ENCODE results near the gene HSPBP1. TPM values are rescaled to one million over a fixed set of nuclear protein-coding genes. Genes with fewer than 3 reads are reported as not detected.

Gene HSPBP1
- total and polyA plus RNA-seq, 2 of the 4 experiments (the other 2 are of a cell fraction): 21.0 to 43.2 TPM

DNA sequence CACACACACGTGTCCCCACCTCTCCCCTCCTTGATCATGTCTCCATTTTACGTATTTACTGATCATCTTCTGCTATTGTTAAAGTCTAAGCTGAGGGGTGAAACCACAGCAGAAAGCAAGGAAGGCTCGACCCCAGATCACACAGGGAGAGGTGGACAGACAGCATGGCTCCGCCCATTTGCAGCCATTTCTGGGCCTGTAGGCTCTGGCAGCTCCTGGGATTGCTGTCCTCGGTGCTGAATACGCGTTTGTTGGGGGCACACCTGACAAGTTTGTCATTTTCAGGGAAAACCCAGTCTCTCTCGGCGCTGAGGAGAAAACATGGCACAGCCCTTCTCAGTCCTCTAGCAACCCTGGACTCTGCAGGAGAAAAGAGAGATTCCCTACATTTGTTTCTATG lies 59.4 kb downstream of the HSPBP1 start:
- DNase-seq (no peak), ATAC-seq (ENCODE audit: low read depth) (no peak)
- Histone ChIP-seq H3K27me3 (ENCODE audit: control insufficient read depth, insufficient read depth, low read length) (no peaks in the 10 kb centered on the region), H2AFZ (replicated peaks; ENCODE audit: low read length, poor library complexity) (no peak overlapping the region), H2BK15ac (ENCODE audit: low read depth, low read length) (no peak overlapping the region), H4K5ac (ENCODE audit: low read depth, low read length) (no peak overlapping the region), H3K4me2 (ENCODE audit: low read depth, low read length) (no peak overlapping the region), H3K4me1 (ENCODE audit: control insufficient read depth, insufficient read depth, low read length) (peaks cover 4% of the 10 kb centered on the region), H3K9ac (ENCODE audit: low read depth, low read length) (no peak overlapping the region), H3K9me3 (ENCODE audit: control insufficient read depth, insufficient read depth, low read length) (no peaks in the 10 kb centered on the region), H2AK9ac (replicated peaks; ENCODE audit: low read depth, low read length, poor library complexity) (no peak overlapping the region), H3K36me3 (ENCODE audit: control insufficient read depth, insufficient read depth, low read length) (0 out of 2 replicates have a peak, but pooled peaks cover 2% of the 10 kb centered on the region), H4K20me1 (ENCODE audit: insufficient read depth, low read length) (peaks cover 7% of the 10 kb centered on the region), H3K4ac (ENCODE audit: low read depth, low read length) (no peak overlapping the region), H4K8ac (ENCODE audit: low read depth in 2 of 2, low read length in 2 of 2) (no peak overlapping the region), H3K9me1 (ENCODE audit: insufficient read depth, low read length) (peaks cover 10% of the 10 kb centered on the region; the same call in 1 of the 2 replicates), H4K91ac (ENCODE audit: insufficient read depth, low read depth, low read length) (no peak overlapping the region), H3K4me3 (ENCODE audit: insufficient read depth, low read depth, low read length) (no peak overlapping the region), H2BK120ac (ENCODE audit: low read depth, low read length) (no peak overlapping the region), H3K23ac (ENCODE audit: low read depth, low read length) (no peak overlapping the region), H2BK5ac (ENCODE audit: low read depth, low read length, poor library complexity, severe bottlenecking) (no peak overlapping the region), H3K56ac (ENCODE audit: extremely low read depth, insufficient read depth, low read length) (no peak overlapping the region), H3K27ac (ENCODE audit: insufficient read depth, low read length) (no peak overlapping the region), H3K14ac (replicated peaks; ENCODE audit: low read depth, low read length) (no peak overlapping the region), H3K18ac (ENCODE audit: low read depth, low read length) (no peak overlapping the region), H2AK5ac (ENCODE audit: low read depth, low read length) (no peak overlapping the region), H3K79me1 (ENCODE audit: low read depth in 1 of 2, low read length in 2 of 2) (no peaks in the 10 kb centered on the region), H2BK20ac (ENCODE audit: low read depth, low read length) (no peak overlapping the region)
- intact Hi-C loops (cut with micrococcal nuclease) (no loop called here), in situ Hi-C loops (cut with MboI; ENCODE audit: low sequenced_read_pairs) (loop anchor here (5.0 kb wide), 1 partner anchor 37 kb away; the partner anchor contains the start of gene PPP6R1), dilution Hi-C loops (cut with HindIII; ENCODE audit: low sequenced_read_pairs, unreplicated experiment) (no loop called here)
- WGBS, 2 experiments (ENCODE audit: extremely low coverage in 2 of 2, insufficient read length in 1 of 2): 90% methylated on average over 3 of the region's 9 CpGs; no CpG with 5 or more reads in 1 of the 2 experiments
- TF ChIP-seq MXI1 (IDR thresholded peaks at IDR 0.05; ENCODE audit: borderline replicate concordance, low read depth, low read length) (no peak), RAD21 (IDR thresholded peaks at IDR 0.05; ENCODE audit: low read length) (no peak), NFE2L2 (IDR thresholded peaks at IDR 0.05; ENCODE audit: low read depth, low read length) (no peak)
- ChIA-PET POLR2A (ENCODE audit: unreplicated experiment) (no interaction called here), CTCF (no interaction called here)
- BruUV-seq (replicated peaks): no TSS peak
